K562 treated with DMSO at 1 percent for 4 hours (cell line): Measurements from ENCODE around the gene FREM3. TPM values are rescaled to one million over a fixed set of nuclear protein-coding genes. Genes with fewer than 3 reads are reported as not detected.

Source experiments
- total RNA-seq: library from RNA; unstranded; fragments of 300-600 nt; gene quantifications from 2 replicates; pipeline ENCODE4 v1.2.3, GENCODE V29; 2022; ENCODE audit not compliant: insufficient read depth

Gene FREM3
- not detected in 2 replicates for total RNA-seq

GRCh38 chr4:143700416-143701352, at the start of gene FREM3:
Gene FREM3 (minus strand): TSS chr4:143700675. CDS start chr4:143700675, 0 bp downstream.

Other genes with a start within 250 kb of the FREM3 start
- 27.0 and 42.5 TPM in 2 replicates for gene SMARCA5, start 187.0 kb downstream of the FREM3 start, total RNA-seq
- 7.9 and 8.7 TPM in 2 replicates for gene GYPE, start 204.9 kb upstream of the FREM3 start, total RNA-seq